H9 (cell line): ENCODE data around the gene ZSCAN1. TPM values are rescaled to one million over a fixed set of nuclear protein-coding genes. Genes with fewer than 3 reads are reported as not detected.

Experiments used
- DNase-seq: peaks from one replicate; pipeline ENCODE4 v3.0.0-alpha.2; 2017
- H2AFZ ChIP-seq: one replicate; pipeline ENCODE4 v1.6.1; 2013; ENCODE audit warnings: mild to moderate bottlenecking, low read length, control low read depth, moderate library complexity
- H2AK5ac ChIP-seq: 2 replicates; pipeline ENCODE4 v1.6.1; 2013; ENCODE audit warnings: low read length, control low read depth, mixed read lengths; ENCODE audit not compliant: insufficient read length
- H2BK120ac ChIP-seq: one replicate; pipeline ENCODE4 v1.6.1; 2013; ENCODE audit warnings: low read depth, mild to moderate bottlenecking, low read length, control low read depth, inconsistent platforms; ENCODE audit not compliant: poor library complexity, severe bottlenecking
- H2BK12ac ChIP-seq: 2 replicates; pipeline ENCODE4 v1.6.1; 2013; ENCODE audit warnings: low read length, control low read depth, mixed read lengths, low read depth; ENCODE audit not compliant: insufficient read length
- H2BK15ac ChIP-seq: 2 replicates; pipeline ENCODE4 v1.6.1; 2013; ENCODE audit warnings: low read depth, low read length, control low read depth
- H2BK20ac ChIP-seq: one replicate; pipeline ENCODE4 v1.6.1; 2013; ENCODE audit warnings: low read depth, mild to moderate bottlenecking, low read length, control low read depth, inconsistent platforms; ENCODE audit not compliant: poor library complexity, severe bottlenecking
- H2BK5ac ChIP-seq: 2 replicates; pipeline ENCODE4 v1.6.1; 2013; ENCODE audit warnings: low read length, control low read depth, mixed read lengths; ENCODE audit not compliant: insufficient read length
- H3K14ac ChIP-seq: 2 replicates; pipeline ENCODE4 v1.6.1; 2013; ENCODE audit warnings: low read length, control low read depth; ENCODE audit not compliant: insufficient read depth
- H3K18ac ChIP-seq: 2 replicates; pipeline ENCODE4 v1.6.1; 2013; ENCODE audit warnings: low read depth, mild to moderate bottlenecking, mixed read lengths, low read length, control low read depth; ENCODE audit not compliant: insufficient read length
- H3K23ac ChIP-seq: 2 replicates; pipeline ENCODE4 v1.6.1; 2013; ENCODE audit warnings: low read length, control low read depth, mixed read lengths, low read depth; ENCODE audit not compliant: insufficient read length
- H3K23me2 ChIP-seq: 2 replicates; pipeline ENCODE4 v1.6.1; 2013; ENCODE audit warnings: low read depth, mild to moderate bottlenecking, mixed read lengths, low read length, control low read depth; ENCODE audit not compliant: insufficient read length, poor library complexity, severe bottlenecking
- H3K27ac ChIP-seq: 2 replicates; pipeline ENCODE4 v1.5.1; 2013; ENCODE audit warnings: low read length, control low read depth, mixed read lengths, low read depth; ENCODE audit not compliant: insufficient read length
- H3K27me3 ChIP-seq: 2 replicates; pipeline ENCODE4 v1.6.1; 2013; ENCODE audit warnings: low read length, control low read depth, inconsistent platforms; ENCODE audit not compliant: insufficient read depth
- H3K4ac ChIP-seq: 2 replicates; pipeline ENCODE4 v1.6.1; 2013; ENCODE audit warnings: low read depth, mild to moderate bottlenecking, control low read depth, inconsistent platforms, low read length, moderate library complexity
- H3K4me1 ChIP-seq: 2 replicates; pipeline ENCODE4 v1.6.1; 2013; ENCODE audit warnings: low read length, control low read depth, inconsistent platforms; ENCODE audit not compliant: insufficient read depth
- H3K4me2 ChIP-seq: 2 replicates; pipeline ENCODE4 v1.6.1; 2013; ENCODE audit warnings: low read length, control low read depth, mixed read lengths; ENCODE audit not compliant: insufficient read length, insufficient read depth
- H3K56ac ChIP-seq: 2 replicates; pipeline ENCODE4 v1.6.1; 2013; ENCODE audit warnings: low read depth, mild to moderate bottlenecking, mixed read lengths, low read length, control low read depth; ENCODE audit not compliant: insufficient read length
- H3K79me1 ChIP-seq: 2 replicates; pipeline ENCODE4 v1.6.1; 2013; ENCODE audit warnings: low read depth, mild to moderate bottlenecking, moderate library complexity, low read length, control low read depth, inconsistent platforms; ENCODE audit not compliant: insufficient read depth, poor library complexity, severe bottlenecking
- H3K79me2 ChIP-seq: 2 replicates; pipeline ENCODE4 v1.6.1; 2013; ENCODE audit warnings: low read length, control low read depth, inconsistent platforms; ENCODE audit not compliant: insufficient read depth
- H3K9ac ChIP-seq: 2 replicates; pipeline ENCODE4 v1.6.1; 2013; ENCODE audit warnings: low read length, control low read depth, mixed read lengths; ENCODE audit not compliant: insufficient read length; ENCODE audit errors: extremely low read depth
- H3K9me3 ChIP-seq: one replicate; pipeline ENCODE4 v1.6.1; 2013; ENCODE audit warnings: low read depth, low read length, inconsistent platforms; ENCODE audit not compliant: control insufficient read depth
- H3T11ph ChIP-seq: one replicate; pipeline ENCODE4 v1.6.1; 2013; ENCODE audit warnings: mild to moderate bottlenecking, low read length, control low read depth, inconsistent platforms
- H4K20me1 ChIP-seq: one replicate; pipeline ENCODE4 v1.6.1; 2013; ENCODE audit not compliant: control insufficient read depth, insufficient read length, insufficient read depth
- H4K5ac ChIP-seq: 2 replicates; pipeline ENCODE4 v1.6.1; 2013; ENCODE audit warnings: low read depth, mild to moderate bottlenecking, mixed read lengths, low read length, control low read depth; ENCODE audit not compliant: insufficient read length
- H4K8ac ChIP-seq: replicated peaks from 2 replicates; pipeline ENCODE4 v1.6.1; 2013; ENCODE audit warnings: low read length, control low read depth, mixed read lengths, low read depth; ENCODE audit not compliant: insufficient read length
- H4K91ac ChIP-seq: 2 replicates; pipeline ENCODE4 v1.6.1; 2013; ENCODE audit warnings: low read depth, mild to moderate bottlenecking, moderate library complexity, mixed read lengths, low read length, control low read depth; ENCODE audit not compliant: insufficient read length
- H3K27ac Mint-ChIP-seq, 3 experiments: 2 replicates in 2 of 3; 3 replicates in 1 of 3; pipeline ENCODE4 v1.8.0; 2020 to 2021; ENCODE audit warnings: mixed read lengths in 3 of 3, mild to moderate bottlenecking in 1 of 3, moderate library complexity in 1 of 3
- H3K27me3 Mint-ChIP-seq: 2 replicates; pipeline ENCODE4 v1.8.0; 2021; ENCODE audit warnings: low read depth, mild to moderate bottlenecking, moderate library complexity, mixed read lengths
- H3K36me3 Mint-ChIP-seq, 3 experiments: 2 replicates in 2 of 3; 3 replicates in 1 of 3; pipeline ENCODE4 v1.8.0; 2020 to 2021; ENCODE audit warnings: low read depth in 3 of 3, mixed read lengths in 3 of 3; ENCODE audit not compliant: insufficient read depth in 1 of 3
- H3K4me1 Mint-ChIP-seq, 2 experiments: 2 replicates each; pipeline ENCODE4 v1.8.0; 2020; ENCODE audit warnings: mixed read lengths in 2 of 2
- H3K4me3 Mint-ChIP-seq, 2 experiments: 2 replicates in 1 of 2; 3 replicates in 1 of 2; pipeline ENCODE4 v1.8.0; 2020 to 2021; ENCODE audit warnings: mild to moderate bottlenecking in 2 of 2, mixed read lengths in 2 of 2, moderate library complexity in 1 of 2
- H3K9me3 Mint-ChIP-seq, 2 experiments: 2 replicates in 1 of 2; 3 replicates in 1 of 2; pipeline ENCODE4 v1.8.0; 2020; ENCODE audit warnings: mild to moderate bottlenecking in 2 of 2, mixed read lengths in 2 of 2, moderate library complexity in 1 of 2
- WGBS: extraction: QIAGEN DNeasy Blood & Tissue Kit; methylation state at CpG from one replicate; pipeline ENCODE4 v1.1.7; 2013; ENCODE audit warnings: missing lambda C conversion rate, low lambda C conversion rate, mixed read lengths; ENCODE audit not compliant: insufficient read length; ENCODE audit errors: extremely low coverage; 5-methylcytosine and 5-hydroxymethylcytosine counted together
- total RNA-seq: library from RNA; stranded (reverse); gene quantifications from 2 replicates; pipeline ENCODE4 v1.2.1, GENCODE V29; 2021
- TF ChIP-seq, protein P1 (sequence below): fragments of 200-600 bp; sonication (generic); conservative IDR thresholded peaks from 3 replicates; pipeline ENCODE4 v1.8.0; 2021; ENCODE audit warnings: antibody characterized with exemption, mild to moderate bottlenecking

ZSCAN1 gene
- total RNA-seq, 1 experiment from 2014 or later, result 1.2 TPM

DNA sequence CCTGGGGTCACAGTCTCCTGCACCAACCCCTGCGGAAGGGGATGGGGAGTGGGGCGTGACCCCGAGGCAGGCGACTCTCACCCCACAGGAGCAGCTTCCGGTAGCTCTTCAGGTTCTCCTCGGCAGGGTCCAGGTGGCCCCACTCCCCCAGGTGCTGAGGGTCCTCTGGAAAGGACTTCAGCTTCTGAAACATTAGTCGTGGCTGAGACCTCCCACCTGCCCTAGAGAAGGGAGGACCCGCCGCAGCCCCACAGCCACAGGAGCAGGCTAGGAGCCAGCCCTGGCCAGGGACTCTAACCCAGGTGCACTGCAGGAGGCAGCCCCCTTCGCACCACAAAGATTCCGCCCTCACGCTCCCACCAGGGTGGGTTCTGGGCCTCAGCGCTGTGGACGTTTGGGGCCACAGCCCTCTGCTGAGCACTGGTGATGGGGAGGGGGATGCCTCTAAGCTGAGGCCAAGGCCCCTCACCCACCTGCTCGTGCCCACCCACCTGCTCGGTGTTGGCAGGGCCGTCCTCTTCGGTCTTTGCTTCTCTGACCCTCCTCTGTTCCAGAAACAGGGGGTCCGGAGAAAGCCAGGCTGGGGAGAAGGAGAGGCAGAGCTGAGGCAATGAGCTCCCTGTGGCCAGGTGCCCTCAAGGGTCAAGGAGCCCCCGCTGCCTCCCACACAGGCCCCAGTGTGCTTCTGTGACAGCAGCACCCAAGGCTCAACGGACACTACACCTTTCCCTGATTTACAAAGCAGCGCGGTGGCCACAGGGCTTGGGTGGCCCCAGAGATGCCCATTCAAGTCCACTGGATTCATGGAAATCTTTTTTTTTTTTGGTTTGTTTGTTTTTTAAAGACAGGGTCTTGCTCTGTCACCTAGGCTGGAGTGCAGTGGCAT is 53.2 kb downstream of the ZSCAN1 start:
- WGBS, result no CpG with 5 or more reads among the region's 23 CpGs
- H3K23ac ChIP-seq, result no peak overlapping the region

More for the DNA sequence above, 53.2 kb downstream of the ZSCAN1 start:
- Histone ChIP-seq H2AFZ (no peak overlapping the region), H3K9ac (no peak overlapping the region), H2AK5ac (no peak overlapping the region), H3K79me1 (peaks cover 2% of the 10 kb centered on the region), H3K56ac (no peak overlapping the region), H3K14ac (no peak overlapping the region), H4K8ac (no peak overlapping the region), H3T11ph (no peak overlapping the region), H3K4me1 (no peaks in the 10 kb centered on the region), H3K4me2 (no peak overlapping the region), H2BK120ac (no peak overlapping the region), H3K23me2 (no peaks in the 10 kb centered on the region), H2BK12ac (no peak overlapping the region), H4K5ac (no peak overlapping the region), H3K27ac (no peak overlapping the region), H4K20me1 (no peaks in the 10 kb centered on the region), H3K18ac (no peak overlapping the region), H3K27me3 (no peaks in the 10 kb centered on the region), H3K9me3 (no peaks in the 10 kb centered on the region), H3K79me2 (no peaks in the 10 kb centered on the region), H2BK15ac (no peak overlapping the region), H2BK20ac (no peak overlapping the region), H2BK5ac (no peak overlapping the region), H3K4ac (no peak overlapping the region), H4K91ac (no peak overlapping the region)
- H3K4me3 Mint-ChIP-seq, result no peak overlapping the region
- no peak overlapping the region; a peak in 1 of 7 replicates for H3K27ac Mint-ChIP-seq
- H3K4me1 Mint-ChIP-seq, result peaks cover 0 to 4% of the 10 kb centered on the region in 2 experiments; a peak in 1 of 4 replicates
- TF ChIP-seq, protein P1, sequence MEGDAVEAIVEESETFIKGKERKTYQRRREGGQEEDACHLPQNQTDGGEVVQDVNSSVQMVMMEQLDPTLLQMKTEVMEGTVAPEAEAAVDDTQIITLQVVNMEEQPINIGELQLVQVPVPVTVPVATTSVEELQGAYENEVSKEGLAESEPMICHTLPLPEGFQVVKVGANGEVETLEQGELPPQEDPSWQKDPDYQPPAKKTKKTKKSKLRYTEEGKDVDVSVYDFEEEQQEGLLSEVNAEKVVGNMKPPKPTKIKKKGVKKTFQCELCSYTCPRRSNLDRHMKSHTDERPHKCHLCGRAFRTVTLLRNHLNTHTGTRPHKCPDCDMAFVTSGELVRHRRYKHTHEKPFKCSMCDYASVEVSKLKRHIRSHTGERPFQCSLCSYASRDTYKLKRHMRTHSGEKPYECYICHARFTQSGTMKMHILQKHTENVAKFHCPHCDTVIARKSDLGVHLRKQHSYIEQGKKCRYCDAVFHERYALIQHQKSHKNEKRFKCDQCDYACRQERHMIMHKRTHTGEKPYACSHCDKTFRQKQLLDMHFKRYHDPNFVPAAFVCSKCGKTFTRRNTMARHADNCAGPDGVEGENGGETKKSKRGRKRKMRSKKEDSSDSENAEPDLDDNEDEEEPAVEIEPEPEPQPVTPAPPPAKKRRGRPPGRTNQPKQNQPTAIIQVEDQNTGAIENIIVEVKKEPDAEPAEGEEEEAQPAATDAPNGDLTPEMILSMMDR, result no peak
- peaks cover 45 to 53% (median 50%) of the 10 kb centered on the region in 3 experiments for H3K36me3 Mint-ChIP-seq
- DNase-seq, result no peak
- peaks cover 14 to 15% of the 10 kb centered on the region in 2 experiments; a peak in 4 of 5 replicates for H3K9me3 Mint-ChIP-seq
- no peaks in the 10 kb centered on the region for H3K27me3 Mint-ChIP-seq
